ENCODE results near the gene EPB41L5.
"Not testable (repeated sequence)": the region's sequence is repeated elsewhere in the genome, so short reads cannot be mapped to it uniquely, and the experiment has no call there.

The EPB41L5 gene

GRCh38 chr2:120012771-120013596 is at the start of gene EPB41L5:
Gene EPB41L5, plus strand, starts transcription at chr2:120013077. Its CDS starts 6,008 bp downstream, at chr2:120019085.
- peak; percentile 85 for DNase-seq

GRCh38 chr2:119981896-119982295 is 31.0 kb upstream of the EPB41L5 start:
- no peak for DNase-seq

GRCh38 chr2:119982506-119982905 is 30.4 kb upstream of the EPB41L5 start:
- no peak for DNase-seq

GRCh38 chr2:119983108-119983507 is 29.8 kb upstream of the EPB41L5 start:
- DNase-seq = no peak

- DNase-seq = no peak
Observed at GRCh38 chr2:119996148-119996547, 16.7 kb upstream of the EPB41L5 start.

- DNase-seq = not testable (repeated sequence)
Observed at GRCh38 chr2:119996896-119997891, 15.7 kb upstream of the EPB41L5 start.

GRCh38 chr2:120001471-120001870 is 11.4 kb upstream of the EPB41L5 start:
- DNase-seq = no peak

GRCh38 chr2:120004254-120004653 is 8.6 kb upstream of the EPB41L5 start:
- DNase-seq = no peak

- no peak for DNase-seq
Observed at GRCh38 chr2:120005834-120006521, 6.9 kb upstream of the EPB41L5 start.

- DNase-seq = no peak
Observed at GRCh38 chr2:120007851-120008250, 5.0 kb upstream of the EPB41L5 start.

GRCh38 chr2:120012363-120012762 is 514 bp upstream of the EPB41L5 start:
- DNase-seq = no peak

GRCh38 chr2:120013597-120014223 is 833 bp downstream of the EPB41L5 start:
- peak; percentile 37 for DNase-seq

GRCh38 chr2:120014226-120014980 is 1.5 kb downstream of the EPB41L5 start:
- DNase-seq = no peak

- no peak for DNase-seq
Observed at GRCh38 chr2:120016800-120017199, 3.9 kb downstream of the EPB41L5 start.

- no peak for DNase-seq
Observed at GRCh38 chr2:120017201-120017600, 4.3 kb downstream of the EPB41L5 start.

- no peak for DNase-seq
Observed at GRCh38 chr2:120018549-120018948, 5.7 kb downstream of the EPB41L5 start.

- no peak for DNase-seq
Observed at GRCh38 chr2:120020554-120020953, 7.7 kb downstream of the EPB41L5 start.

- not testable (repeated sequence) for DNase-seq
Observed at GRCh38 chr2:120022505-120022904, 9.6 kb downstream of the EPB41L5 start.

- no peak for DNase-seq
Observed at GRCh38 chr2:120026890-120027289, 14.0 kb downstream of the EPB41L5 start.

GRCh38 chr2:120028795-120029194 is 15.9 kb downstream of the EPB41L5 start:
- DNase-seq = no peak
